AML-193 (cell line): Measurements from ENCODE around the gene PCGF5.

Experiments
- DNase-seq, 2 experiments: peaks; one replicate each; lab custom pipeline; 2025; lab: John Stamatoyannopoulos, UW

The PCGF5 gene

GRCh38 chr10:91328320-91328984, 108.0 kb downstream of the PCGF5 start:
- no peak for DNase-seq
